Embryonic facial prominence (tissue), 1 donor: ENCODE measurements around the gene GNA12.

ENCODE experiments used
- DNase-seq: peaks from one replicate; pipeline ENCODE4 v3.0.0-alpha.2; 2016; ENCODE audit errors: extremely low spot score

GNA12 gene

DNA sequence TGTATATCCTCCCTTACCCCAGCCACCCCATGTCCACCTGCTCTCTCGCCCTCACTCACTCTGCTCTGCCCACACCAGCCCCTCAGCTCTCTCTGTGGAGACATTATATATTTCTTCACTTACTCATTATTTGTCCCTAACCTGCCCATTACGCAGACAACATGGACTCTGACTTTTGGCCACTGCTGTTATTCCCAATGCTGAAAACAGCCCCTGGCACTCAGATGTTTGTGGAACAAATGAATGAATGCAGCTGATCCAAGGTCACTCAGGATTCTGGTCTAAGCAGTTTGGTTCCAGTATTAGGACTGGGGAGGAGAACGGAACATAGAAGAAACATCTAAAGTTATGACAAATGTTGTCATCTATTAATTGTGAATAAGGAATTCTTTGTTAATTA lies 26.7 kb downstream of the GNA12 start:
- no peak for DNase-seq

DNA sequence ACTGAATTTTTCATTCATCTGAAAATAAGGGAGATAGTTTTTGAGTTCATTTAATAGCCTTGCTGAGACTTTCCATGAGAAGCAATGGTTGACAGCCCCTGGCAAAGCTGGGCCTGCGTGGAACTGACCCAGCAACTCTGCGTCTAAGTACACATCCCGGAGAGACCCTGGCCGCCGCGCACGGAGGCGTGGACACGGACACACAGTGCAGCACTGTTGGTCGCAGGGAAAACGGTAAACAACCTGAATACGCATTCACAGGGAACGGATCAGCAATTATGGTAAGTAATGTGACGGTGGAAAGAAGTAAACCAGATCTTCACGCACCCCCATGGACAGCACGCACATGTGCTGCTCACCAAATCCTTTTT lies 28.2 kb downstream of the GNA12 start:
- no peak for DNase-seq

DNA sequence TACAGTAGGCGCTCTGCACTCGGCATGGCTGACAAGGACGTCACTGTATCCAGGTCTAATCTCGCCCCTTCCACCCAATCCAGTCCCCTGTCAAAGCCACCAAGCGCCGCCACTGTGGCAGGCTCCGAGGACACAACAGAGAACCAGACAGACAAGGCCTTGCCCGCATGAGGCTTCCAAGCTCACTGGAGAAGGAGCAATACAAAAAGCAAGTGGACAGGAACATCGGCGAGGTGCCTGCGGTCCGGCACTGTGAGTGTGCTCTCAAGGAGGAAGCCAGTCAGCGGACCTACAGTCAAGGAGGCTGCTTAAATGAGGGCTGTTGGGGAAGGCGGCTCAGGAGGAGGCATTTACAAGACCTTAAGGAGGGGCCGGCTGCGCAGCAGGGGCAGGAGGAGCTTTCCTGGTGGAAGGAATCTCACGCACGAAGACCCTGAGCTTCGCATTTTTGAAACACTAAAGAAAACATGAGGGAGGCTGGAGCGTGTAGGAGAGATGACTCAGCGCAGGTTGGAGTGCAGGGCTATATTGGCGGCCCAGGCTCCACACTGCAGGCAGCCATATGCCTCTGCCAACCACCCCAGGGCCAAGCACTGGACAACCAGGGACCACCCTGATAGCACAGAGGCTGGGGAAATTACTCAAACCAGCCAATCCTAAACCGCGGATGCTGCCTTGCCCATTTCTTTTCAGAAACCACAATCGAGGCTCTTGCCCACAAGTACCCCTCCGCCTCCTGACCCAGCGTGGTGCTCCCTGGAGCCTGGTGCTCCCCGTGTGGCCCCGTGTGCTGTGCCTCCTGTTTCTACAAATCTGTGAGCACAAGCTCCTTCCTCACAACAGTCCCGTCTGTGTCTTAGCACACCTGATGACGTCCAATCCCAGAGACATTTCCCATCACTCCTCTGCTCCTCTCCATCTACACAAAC lies 28.9 kb downstream of the GNA12 start:
- no peak for DNase-seq

DNA sequence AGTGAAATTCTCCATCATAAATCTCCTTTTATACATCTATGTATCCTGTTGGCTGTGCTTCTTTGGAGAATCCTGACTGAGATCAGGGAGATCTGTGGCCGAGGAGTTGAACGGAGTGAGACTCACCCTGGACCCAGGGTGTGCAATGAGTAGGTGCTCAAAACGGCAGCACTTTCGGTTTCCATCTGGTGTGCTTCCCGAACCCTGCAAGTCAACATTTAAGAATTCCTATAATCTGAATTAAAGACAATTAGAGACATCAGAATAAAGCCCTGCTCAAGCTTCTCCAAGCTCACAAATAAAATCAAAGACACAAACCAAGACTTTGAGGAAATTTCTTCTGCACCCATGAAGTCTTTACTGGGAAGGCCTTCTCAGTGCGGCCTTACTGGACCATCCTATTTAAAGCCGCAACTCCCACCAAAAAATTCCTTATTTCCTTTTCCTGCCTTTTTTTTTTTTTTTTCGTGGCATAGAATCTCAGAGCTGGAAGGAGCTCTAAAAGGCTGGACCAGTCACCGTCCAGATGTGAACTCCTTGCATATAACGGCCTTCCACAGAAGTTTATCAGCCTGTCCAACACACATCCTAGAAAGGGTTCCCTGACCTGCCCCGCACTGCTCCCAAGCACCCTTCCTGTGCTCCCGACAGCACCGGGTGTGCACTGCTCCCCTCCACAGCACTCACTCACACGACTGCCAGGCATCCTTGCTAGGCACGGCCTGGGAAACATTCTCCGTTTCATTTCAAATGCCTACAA lies 29.7 kb downstream of the GNA12 start:
- DNase-seq: no peak

DNA sequence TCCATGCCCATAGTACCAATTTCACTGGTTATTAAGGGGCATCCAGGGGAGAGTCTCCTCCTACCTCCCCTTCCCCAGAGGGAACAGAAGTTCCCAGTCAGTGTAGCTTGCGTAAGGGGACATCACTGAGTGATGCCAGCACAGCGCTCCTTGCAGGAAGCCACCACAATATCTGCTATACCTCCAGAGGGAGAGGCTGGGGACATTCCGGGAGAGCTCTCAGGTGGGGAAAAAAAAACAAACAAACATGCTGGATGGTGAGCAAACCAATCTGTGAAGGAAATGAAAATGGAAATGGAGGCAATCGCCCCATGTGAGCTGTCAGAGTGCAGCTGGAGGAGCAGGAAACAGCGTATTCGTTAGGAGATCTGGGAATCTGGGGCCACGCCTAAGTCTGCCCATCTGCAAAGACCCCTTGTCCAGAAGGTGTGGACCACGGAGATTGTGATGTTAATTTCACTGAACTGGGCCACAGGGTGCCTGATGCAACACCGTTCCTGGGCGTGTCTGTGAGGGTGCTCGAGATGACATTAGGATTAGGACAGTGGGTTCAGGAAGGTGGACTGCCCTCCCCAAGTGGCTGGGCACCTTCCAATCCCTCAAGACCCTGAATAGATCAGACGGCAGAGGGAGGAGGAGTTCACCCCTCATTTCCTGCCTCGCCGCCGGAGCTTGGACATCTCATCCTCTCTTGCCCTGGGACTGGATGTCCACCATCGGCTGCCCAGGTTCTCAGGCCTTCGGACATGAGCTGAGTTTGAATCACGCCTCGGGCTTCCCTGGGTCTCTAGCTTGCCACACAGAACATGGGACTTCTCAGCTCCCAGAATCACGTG lies 30.5 kb downstream of the GNA12 start:
- no peak for DNase-seq

DNA sequence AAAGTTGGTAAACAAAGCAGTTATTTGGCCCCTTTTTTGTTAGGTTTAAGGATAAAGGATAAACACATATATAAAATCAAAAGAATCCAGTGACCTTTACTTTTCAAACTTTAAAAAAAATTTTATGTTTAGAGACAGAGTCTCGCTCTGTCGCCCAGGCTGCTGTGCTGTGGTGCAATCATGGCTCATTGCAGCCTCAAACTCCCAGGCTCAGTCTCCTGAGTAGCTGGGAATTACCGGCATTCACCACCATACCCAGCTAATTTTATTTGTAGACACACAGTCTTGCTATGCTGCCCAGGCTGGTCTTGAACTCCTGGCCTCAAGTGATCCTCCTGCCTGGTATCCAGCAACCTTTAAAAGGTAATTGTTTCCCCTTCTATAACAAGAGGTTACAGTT lies 31.3 kb downstream of the GNA12 start:
- no peak for DNase-seq

DNA sequence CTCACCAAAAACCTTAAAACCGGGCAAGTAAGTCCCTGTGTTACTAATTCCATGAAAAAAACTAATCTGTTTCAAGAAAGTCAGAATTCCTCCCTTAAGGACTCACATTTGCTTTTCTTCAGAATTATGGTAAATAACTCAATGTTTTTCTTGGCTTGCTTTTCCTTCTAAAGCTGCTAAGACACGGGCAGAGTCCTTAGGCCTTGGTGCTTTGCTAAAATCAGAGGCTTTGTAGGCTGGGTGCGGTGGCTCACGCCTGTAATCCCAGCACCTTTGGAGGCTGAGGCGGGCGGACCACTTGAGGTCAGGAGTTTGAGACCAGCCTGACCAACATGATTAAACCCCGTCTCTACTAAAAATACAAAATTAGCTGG lies 32.0 kb downstream of the GNA12 start:
- no peak for DNase-seq

DNA sequence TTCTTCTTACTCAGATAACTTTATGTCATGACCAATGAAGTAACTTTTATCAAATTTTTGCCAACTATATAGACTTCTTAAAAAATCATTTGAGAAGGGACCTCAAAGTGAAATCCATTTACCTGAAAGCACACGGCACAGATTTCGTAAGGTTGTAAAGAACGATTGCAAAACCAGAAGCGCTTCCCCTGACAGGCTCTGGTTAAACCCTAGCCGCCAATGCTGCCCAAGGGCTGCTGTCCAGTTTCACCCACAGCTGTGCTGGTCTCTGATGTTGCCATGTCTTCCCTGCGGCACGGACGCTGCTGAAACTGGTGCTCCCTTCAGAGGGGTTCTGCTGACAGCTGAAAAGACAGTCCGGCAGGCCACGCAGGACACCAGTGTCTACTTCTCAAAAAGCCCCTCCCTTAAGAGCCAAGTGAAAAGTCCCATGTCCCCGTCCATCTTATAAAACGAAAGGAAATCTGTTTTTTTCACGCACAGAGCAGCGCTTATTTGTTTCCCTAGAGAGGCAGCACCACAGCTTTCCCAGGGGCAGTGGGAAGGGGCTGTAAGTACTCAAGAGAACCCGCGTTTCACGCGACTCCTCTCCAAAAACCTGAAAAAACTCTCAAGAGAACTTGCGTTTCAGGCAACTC lies 32.5 kb downstream of the GNA12 start:
- DNase-seq: no peak

DNA sequence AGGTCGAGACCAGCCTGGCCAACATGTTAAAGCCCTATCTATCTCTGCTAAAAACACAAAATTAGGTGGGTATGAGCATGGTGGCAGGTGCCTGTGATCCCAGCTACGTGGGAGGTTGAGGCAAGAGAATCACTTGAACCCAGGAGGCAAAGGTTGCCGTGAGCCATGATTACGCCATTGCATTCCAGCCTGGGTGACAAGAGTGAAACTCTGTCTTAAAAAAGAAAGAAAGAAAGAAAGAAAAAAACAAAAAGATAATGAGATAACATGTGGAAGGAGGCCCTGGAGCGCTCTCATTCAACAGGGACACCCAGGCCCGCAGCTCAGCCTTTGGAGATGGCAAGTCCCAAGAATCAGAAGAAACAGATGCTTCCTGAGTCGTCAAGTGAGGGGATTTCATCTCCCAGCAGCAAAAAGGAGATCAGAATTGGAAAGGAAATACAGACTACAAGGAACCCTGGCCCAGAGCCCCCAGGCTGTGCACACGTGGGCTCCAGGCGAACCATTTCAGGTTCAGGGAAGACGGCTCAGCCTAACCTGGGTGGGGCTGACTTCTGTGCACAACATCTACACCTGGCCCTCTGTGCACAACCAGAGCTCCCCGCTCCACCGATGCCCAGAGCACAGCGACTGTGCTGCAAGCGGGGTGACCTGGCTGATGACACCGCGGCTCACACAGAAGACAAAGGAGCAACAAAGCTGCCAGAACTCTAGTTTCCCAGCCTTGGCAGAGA lies 33.3 kb downstream of the GNA12 start:
- no peak for DNase-seq

DNA sequence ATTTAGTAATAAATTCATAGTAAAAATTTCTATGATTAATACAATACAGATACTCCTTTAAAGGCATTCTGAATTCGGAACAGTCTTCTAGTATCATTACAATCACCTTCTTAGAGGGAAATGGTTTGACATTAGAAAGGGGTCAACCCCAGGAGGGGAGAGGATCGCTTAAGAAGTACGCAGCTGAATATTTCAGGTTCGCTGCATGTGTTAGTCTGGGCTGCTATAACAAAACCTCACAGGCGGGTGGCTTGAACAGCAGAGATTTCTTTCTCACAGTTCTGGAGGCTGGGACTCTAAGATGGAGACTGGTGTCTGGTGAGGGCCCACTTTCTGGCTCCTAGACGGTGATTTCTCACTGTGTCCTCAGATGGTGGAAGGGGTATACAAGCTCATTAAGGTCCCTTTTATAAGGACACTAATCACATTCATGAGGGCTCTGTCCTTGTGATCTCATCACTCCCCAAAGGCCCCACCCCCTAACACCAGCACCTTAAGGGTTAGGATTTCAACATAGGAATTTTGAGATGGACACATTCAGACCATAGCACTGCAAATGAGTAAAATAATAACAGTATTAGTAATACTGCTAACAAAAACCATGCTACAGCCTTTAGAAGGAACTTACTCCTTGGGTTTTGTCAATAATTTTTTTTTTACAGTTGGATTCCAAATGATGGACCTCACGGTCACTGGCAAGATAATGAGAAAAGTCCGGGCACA lies 34.0 kb downstream of the GNA12 start:
- DNase-seq: no peak

DNA sequence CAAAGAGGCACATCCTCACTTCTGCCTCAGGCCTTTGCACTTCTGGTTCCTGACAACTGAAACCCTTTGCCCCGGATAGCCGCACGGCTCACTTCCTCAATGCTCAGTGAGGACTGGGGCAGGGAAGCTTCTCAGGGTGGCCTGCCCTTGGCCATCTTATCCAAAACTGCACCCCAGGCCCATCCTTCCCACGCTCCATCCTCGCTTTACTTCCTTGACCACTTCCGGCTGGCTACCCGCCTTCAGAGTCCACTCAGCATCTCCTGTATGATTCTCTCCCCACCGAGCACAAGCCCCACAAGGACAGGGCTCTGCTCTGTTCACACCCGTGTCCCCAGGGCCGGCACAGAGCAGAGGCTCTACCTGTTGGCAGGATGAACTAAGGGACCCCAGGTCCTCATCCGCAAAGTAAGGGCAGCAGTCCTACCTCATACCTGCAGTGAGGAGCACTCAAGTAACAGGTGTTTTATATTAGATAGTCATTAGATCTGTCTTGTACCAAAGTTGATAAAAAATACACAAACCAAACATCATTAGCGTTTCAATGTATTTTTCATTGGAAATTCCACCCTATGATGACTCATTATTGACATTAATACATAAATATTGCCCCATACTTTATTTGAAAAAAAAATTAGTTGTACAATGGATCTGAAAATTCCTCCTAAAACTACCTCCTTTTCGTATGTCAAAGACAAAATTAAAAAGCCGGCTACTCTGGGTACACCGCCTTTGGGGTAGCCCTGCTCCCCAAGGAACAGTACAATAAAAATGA lies 35.0 kb downstream of the GNA12 start:
- no peak for DNase-seq

DNA sequence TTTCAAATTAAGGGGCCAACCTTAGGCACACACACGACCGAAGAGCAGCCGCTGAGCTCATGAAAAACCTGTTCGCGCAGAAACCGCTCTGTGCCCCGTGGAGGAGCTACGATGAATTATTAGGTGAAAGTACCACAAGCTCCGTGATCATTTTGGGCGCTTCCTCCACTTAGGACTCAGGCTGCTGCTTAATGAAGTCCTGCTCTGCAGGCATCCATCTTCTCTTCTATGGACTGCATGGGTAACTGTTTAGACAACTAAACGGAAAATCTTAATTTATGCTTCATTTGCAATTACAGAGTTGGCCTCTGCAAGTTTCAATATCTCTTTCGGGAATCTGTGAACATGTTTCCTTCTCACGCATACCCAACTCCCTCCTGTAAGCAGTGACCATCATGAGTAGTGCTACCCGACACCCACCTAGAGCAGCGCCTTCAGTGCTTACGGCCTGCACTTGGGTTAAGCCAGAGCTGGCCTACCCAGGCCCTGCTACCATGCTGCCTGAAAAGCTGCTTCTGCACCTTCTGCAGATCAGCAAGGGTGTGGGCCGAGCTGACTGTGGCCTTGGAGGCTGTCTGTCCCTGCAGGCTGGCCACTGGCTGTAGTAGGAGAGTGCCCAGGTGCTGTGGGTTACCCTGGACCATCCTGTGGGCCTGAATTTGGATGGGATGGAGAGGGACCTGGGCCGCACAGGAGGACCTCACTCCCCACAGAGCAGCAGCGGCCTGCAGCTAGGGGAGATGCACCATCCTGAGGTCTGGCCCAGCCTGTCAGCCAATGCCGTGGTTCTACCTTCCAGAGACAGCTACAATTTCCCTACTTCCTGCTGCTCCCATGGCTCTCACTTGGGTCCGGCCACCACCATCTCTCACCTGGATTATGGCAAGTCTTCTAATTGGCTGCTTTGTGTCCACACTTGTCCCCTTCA lies 36.0 kb downstream of the GNA12 start:
- no peak for DNase-seq

DNA sequence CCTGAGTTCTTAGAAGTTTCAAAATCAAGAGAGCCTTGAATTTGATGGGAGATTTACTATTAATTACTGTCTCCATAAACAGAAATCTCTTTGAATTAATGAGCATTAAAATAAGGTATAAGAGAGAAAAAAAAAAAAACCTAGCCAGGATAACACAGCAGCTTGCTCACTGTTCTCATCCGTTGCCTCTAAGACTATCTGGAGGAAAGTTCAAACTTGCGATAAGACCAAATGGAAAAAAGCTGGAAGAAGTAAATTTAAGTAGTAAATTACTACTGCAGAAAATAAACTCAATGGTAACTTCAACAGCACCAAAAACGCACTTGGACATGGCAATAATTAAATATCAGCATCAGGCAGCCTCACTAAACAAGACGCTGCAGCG lies 36.7 kb downstream of the GNA12 start:
- no peak for DNase-seq

DNA sequence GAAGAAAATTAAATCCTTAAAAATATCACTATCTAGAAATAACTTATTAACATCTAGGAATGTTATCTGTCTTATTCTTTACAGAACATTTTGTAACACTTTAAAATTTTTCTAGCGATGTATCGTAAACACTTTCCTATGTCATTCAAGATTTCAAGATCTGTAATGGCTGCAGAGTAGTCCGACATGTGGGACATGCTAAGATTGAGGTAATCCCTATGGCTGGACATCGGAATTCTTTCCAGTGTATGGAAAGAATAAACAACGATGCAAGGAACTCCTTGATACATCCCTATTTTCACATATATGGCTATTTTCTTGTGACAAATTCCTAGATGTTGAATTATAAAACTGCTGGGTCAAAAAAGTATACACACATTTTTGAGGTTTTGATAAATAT lies 37.5 kb downstream of the GNA12 start:
- DNase-seq: no peak

DNA sequence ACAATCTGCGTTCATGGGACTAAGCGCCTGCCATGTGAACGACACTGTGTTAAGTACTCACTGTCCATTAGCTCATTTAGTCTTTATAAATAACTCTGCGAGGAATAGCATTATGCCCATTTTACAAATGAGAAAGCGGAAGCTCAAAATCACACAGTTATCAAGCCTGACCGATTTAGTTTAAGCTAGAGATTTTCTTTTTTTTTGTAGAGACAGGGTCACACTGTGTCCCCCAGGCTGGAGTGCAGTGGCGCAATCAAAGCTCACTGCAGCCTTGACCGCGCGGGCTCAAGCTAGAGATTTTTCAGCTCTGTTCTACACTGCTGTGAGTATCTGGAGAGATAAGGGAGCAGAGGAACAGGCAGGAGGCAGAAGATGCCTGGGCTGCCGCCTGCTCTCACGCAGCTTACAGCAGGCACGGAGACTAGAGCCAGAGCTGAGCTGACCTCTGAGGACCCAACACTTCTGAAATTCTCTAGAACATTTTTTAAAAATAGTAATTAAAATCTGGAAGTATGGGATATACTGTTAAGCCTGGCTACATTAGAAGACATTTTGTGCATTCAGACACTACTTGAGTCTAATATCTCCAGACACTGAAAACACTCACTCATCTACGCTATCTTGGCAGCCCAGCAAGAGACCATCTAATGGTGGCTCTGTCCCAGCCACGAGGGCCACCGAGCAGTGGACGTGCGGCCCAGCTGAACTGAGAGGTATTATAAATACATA lies 38.7 kb downstream of the GNA12 start:
- no peak for DNase-seq

DNA sequence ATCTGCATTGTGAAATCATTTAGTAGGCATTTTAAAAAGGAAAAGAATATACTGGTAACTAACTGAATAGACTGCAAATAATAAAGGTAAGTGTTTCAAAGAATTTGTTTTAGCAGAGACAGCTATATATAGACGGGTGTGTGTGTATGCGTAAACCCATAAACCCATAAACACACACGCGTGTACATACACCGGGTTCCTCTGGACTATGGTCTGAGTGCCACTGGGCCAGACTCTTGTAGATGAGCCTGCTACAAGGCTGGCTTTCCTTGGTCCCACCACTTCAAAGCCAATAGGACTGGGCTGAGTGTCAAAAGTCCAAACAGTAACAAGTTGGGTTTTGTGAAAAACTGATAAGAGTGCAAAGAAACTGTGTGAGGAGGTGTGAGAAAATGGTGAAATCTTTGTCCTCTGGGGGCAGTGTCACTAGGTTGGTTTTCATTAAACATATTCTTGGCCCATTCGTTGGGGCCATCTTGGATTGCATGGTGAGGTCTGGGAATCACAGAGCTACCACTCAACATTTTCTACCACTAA lies 39.8 kb downstream of the GNA12 start:
- DNase-seq: no peak

DNA sequence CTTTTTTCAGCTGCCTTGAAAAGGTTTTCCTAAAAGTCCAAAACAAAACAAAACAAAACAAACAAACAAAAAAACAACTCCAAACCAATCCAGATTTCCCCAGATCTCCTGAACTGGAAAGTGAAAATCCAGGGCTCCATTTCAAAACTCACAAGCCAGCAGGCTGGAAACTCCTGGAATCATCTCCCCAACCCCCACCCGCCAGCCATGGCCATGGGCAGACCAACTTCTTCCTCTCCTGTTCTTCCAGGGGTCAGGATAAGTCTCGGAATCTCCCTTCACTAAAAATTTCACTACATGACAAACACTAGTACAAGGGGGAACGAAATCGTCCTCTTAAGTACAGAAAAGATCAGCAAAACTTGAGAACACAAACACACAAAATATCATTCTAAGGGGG lies 40.4 kb downstream of the GNA12 start:
- DNase-seq: no peak

DNA sequence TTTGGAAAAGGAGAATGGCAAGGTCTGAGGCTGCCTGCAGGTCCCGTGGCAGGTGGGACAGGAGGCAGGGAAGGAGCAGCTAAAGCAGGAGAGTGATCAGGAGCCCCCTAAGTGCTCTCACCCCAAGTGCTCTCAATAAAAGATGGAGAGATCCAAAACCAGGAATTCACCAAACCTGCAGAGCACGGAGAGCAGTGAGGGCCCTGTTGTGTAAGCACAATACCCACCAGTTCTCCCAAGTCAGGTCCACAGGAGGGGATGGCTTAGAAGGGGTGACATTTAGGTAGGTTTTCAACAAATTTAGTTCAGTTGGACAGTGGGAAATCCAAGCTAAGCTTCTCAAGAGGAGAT lies 40.8 kb downstream of the GNA12 start:
- no peak for DNase-seq
